GM12891 (cell line): Measurements from ENCODE around the gene NXPH4.
A peak's percentile ranks its signal among the peaks of the same experiment; 100 is the strongest.

Source experiments
- POLR2A ChIP-seq: IDR thresholded peaks from 2 replicates; pipeline ENCODE4 v1.6.1; 2011; ENCODE audit warnings: low read depth, low read length, control low read depth
- POLR2AphosphoS5 ChIP-seq: IDR thresholded peaks from 2 replicates; pipeline ENCODE4 v1.6.1; 2011; ENCODE audit warnings: low read depth, low read length, control low read depth
- POU2F2 ChIP-seq: IDR thresholded peaks from 2 replicates; pipeline ENCODE4 v1.6.1; 2011; ENCODE audit warnings: low read depth, mild to moderate bottlenecking, control low read depth, low read length, moderate library complexity
- TAF1 ChIP-seq: IDR thresholded peaks from 2 replicates; pipeline ENCODE4 v1.6.1; 2011; ENCODE audit warnings: low read depth, low read length, control low read depth

DNA sequence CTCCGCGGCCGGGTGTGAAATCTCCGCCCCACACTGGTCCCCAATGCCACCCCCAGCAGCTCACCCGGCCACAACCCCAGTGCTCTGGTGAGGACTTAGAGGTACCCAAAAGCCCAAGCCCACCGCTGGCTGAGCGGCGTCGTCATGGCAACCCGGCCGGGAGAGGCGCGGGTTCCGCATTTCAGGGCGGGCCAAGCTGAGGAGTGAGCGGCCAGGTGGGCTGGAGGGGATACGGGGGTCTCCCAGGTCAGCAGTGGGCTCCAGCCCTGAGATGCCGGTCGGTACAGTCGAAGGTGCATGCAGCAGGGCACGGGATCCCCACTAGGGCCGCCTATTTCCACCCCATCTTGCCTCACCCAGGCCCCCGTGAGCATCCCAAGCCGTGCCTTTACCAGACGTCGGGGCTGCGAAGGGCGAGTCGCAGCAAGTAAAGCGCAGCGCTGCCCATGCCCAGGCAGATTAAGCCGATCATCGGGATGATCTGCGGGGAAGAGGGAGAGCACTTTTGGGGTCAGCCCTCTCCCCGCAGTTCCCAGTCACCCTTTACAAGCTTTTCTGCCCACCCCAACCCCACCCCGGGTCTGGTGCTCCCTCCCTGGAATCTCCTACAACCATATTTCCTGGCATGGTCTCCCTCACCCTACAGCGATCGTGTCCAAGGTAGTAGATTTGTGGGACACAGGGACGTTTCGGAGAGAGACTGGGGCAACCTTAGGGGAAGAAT lies 19.8 kb downstream of the NXPH4 start:
- peak; percentile 13; the same call in 1 of the 2 replicates for TF ChIP-seq POLR2A
- no peak for TF ChIP-seq POLR2AphosphoS5
- TF ChIP-seq TAF1: no peak
- no peak for TF ChIP-seq POU2F2
